HepG2 (cell line): ENCODE data around the gene YWHAB. TPM values are rescaled to one million over a fixed set of nuclear protein-coding genes. Genes with fewer than 3 reads are reported as not detected.

ENCODE experiments used
- DPF2 ChIP-seq: sonication (generic); formaldehyde crosslinking; IDR thresholded peaks from 2 replicates; pipeline ENCODE4 v1.4.0; 2020; ENCODE audit warnings: mild to moderate bottlenecking, low read depth, missing genetic modification reagents, borderline replicate concordance
- GMEB1 ChIP-seq: sonication (generic); formaldehyde crosslinking; IDR thresholded peaks from 2 replicates; pipeline ENCODE4 v1.5.1; 2020; ENCODE audit warnings: missing genetic modification reagents, mild to moderate bottlenecking, borderline replicate concordance
- HOXD1 ChIP-seq: sonication (generic); formaldehyde crosslinking; IDR thresholded peaks from 2 replicates; pipeline ENCODE4 v1.5.0; 2020; ENCODE audit warnings: missing genetic modification reagents
- KDM2A ChIP-seq: sonication (generic); formaldehyde crosslinking; IDR thresholded peaks from 2 replicates; pipeline ENCODE4 v1.4.0; 2020; ENCODE audit warnings: low read depth, missing genetic modification reagents, borderline replicate concordance
- MAX ChIP-seq: IDR thresholded peaks from 2 replicates; pipeline ENCODE4 v1.6.1; 2012; ENCODE audit warnings: inconsistent platforms
- SMYD3 ChIP-seq: sonication (generic); formaldehyde crosslinking; IDR thresholded peaks from 2 replicates; pipeline ENCODE4 v1.8.1; 2023; ENCODE audit warnings: mild to moderate bottlenecking, missing genetic modification reagents
- SP140L ChIP-seq: sonication (generic); formaldehyde crosslinking; IDR thresholded peaks from 2 replicates; pipeline ENCODE4 v1.4.0; 2020; ENCODE audit warnings: missing genetic modification reagents, borderline replicate concordance
- SP5 ChIP-seq: IDR thresholded peaks from 2 replicates; pipeline ENCODE4 v1.6.1; 2016; ENCODE audit warnings: low read depth, borderline replicate concordance
- ZBTB38 ChIP-seq: sonication (generic); formaldehyde crosslinking; IDR thresholded peaks from 2 replicates; pipeline ENCODE4 v1.5.1; 2020; ENCODE audit warnings: mild to moderate bottlenecking, missing genetic modification reagents
- ZNF142 ChIP-seq: sonication (generic); formaldehyde crosslinking; IDR thresholded peaks from 2 replicates; pipeline ENCODE4 v1.4.0; 2020; ENCODE audit warnings: missing genetic modification reagents
- ZNF432 ChIP-seq: sonication (generic); formaldehyde crosslinking; IDR thresholded peaks from 2 replicates; pipeline ENCODE4 v1.5.0; 2020; ENCODE audit warnings: missing genetic modification reagents, mild to moderate bottlenecking, borderline replicate concordance
- ZNF562 ChIP-seq: sonication (generic); formaldehyde crosslinking; IDR thresholded peaks from 2 replicates; pipeline ENCODE4 v1.8.0; 2022; ENCODE audit warnings: missing genetic modification reagents, borderline replicate concordance
- ZNF607 ChIP-seq: sonication (generic); formaldehyde crosslinking; IDR thresholded peaks from 2 replicates; pipeline ENCODE4 v1.5.1; 2020; ENCODE audit warnings: missing genetic modification reagents, mild to moderate bottlenecking, borderline replicate concordance
- ZNF678 ChIP-seq: sonication (generic); formaldehyde crosslinking; IDR thresholded peaks from 2 replicates; pipeline ENCODE4 v1.4.0; 2020; ENCODE audit warnings: mild to moderate bottlenecking, missing genetic modification reagents
- ZNF724P ChIP-seq: sonication (generic); formaldehyde crosslinking; IDR thresholded peaks from 2 replicates; pipeline ENCODE4 v1.8.0; 2022; ENCODE audit warnings: missing genetic modification reagents, borderline replicate concordance
- ZNF777 ChIP-seq: sonication (generic); formaldehyde crosslinking; IDR thresholded peaks from 2 replicates; pipeline ENCODE4 v1.4.0; 2020; ENCODE audit warnings: missing genetic modification reagents
- polyA plus RNA-seq, 8 experiments: library from polyadenylated mRNA; depleted of rRNA in 3 of 8; stranded (reverse) in 7 of 8; unstranded in 1 of 8; fragments of >200 nt; fragmentation: Illumina TruSeq in 4 of 8; extraction: Trizol in 4 of 8; gene quantifications; 2 replicates each; pipeline versions ENCODE4 v1.2.1 to v1.2.3, GENCODE V29; 2011 to 2016; ENCODE audit warnings: low read depth in 4 of 8, missing spikeins in 1 of 8, mixed read lengths in 1 of 8; ENCODE audit not compliant: insufficient read depth in 1 of 8
- total RNA-seq, 5 experiments: library from RNA; depleted of rRNA; stranded (reverse); fragments of >200 nt; fragmentation: Illumina TruSeq; extraction: Trizol; gene quantifications; 2 replicates each; pipeline ENCODE4 v1.2.3, GENCODE V29; 2016; ENCODE audit warnings: low read depth in 1 of 5
- TF ChIP-seq, protein P1 (sequence below): sonication (generic); formaldehyde crosslinking; IDR thresholded peaks from 2 replicates; pipeline ENCODE4 v1.9.0; 2021; ENCODE audit warnings: missing genetic modification reagents, mild to moderate bottlenecking, borderline replicate concordance
- TF ChIP-seq, protein P2 (sequence below): sonication (generic); formaldehyde crosslinking; IDR thresholded peaks from 2 replicates; pipeline ENCODE4 v1.5.0; 2020; ENCODE audit warnings: mild to moderate bottlenecking, missing genetic modification reagents, moderate library complexity

Gene YWHAB
- total and polyA plus RNA-seq, 2 of the 13 experiments (the other 11 are each of a cell fraction or from before 2014, with no cell fraction given), result 77.2 to 121 TPM

DNA sequence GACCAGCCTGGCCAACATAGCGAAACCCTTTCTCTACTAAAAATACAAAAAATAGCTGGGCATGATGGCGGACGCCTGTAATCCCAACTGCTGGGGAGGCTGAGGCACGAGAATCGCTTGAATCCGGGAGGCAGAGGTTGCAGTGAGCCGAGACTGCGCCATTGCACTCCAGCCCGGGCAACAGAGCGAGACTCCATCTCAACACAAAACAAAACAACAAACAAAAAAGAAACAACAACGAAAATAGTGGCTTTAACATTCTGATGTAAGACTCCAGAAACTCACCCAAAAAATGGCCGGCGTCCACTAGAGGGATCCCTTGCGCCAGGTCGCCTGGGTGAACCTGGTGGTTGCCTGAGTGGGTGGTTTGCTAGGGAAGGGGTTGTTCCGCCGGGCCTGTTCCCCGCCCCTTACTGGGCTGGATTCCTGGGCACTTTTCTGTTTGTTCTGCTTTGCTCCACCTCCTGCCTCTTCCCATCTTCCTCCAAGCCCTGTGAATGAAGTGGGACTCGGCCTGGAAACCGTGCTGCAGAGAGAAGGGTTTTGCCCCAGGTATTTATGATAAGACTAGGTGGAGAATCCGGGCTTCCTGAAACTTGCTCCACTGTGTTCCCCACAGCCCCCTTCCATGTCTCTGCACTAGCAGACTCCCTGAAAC lies 25.9 kb downstream of the YWHAB start (continued):
- TF ChIP-seq ZNF142 (CRISPR knock-in tag) (peak; percentile 79), MAX (no peak), ZNF678 (0 out of 2 replicates have a peak, but pooled peaks have one; percentile 59), DPF2 (peak; percentile 53; the same call in 1 of the 2 replicates), ZBTB38 (0 out of 2 replicates have a peak, but pooled peaks have one; percentile 27), ZNF777 (0 out of 2 replicates have a peak, but pooled peaks have one; percentile 28), ZNF432 (CRISPR knock-in tag) (no peak), SP5 (CRISPR knock-in tag) (peak; percentile 95), KDM2A (CRISPR knock-in tag) (peak; percentile 86), SMYD3 (CRISPR knock-in tag) (0 out of 2 replicates have a peak, but pooled peaks have one; percentile 47), ZNF724P (CRISPR knock-in tag) (no peak), ZNF607 (no peak; the same call in 1 of the 2 replicates), ZNF562 (no peak), GMEB1 (CRISPR knock-in tag) (peak; percentile 35; the same call in 1 of the 2 replicates), SP140L (CRISPR knock-in tag) (peak; percentile 70; the same call in 1 of the 2 replicates), HOXD1 (CRISPR knock-in tag) (no peak)
- TF ChIP-seq, protein P1, sequence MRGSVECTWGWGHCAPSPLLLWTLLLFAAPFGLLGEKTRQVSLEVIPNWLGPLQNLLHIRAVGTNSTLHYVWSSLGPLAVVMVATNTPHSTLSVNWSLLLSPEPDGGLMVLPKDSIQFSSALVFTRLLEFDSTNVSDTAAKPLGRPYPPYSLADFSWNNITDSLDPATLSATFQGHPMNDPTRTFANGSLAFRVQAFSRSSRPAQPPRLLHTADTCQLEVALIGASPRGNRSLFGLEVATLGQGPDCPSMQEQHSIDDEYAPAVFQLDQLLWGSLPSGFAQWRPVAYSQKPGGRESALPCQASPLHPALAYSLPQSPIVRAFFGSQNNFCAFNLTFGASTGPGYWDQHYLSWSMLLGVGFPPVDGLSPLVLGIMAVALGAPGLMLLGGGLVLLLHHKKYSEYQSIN (CRISPR knock-in tag), result no peak
- TF ChIP-seq, protein P2, sequence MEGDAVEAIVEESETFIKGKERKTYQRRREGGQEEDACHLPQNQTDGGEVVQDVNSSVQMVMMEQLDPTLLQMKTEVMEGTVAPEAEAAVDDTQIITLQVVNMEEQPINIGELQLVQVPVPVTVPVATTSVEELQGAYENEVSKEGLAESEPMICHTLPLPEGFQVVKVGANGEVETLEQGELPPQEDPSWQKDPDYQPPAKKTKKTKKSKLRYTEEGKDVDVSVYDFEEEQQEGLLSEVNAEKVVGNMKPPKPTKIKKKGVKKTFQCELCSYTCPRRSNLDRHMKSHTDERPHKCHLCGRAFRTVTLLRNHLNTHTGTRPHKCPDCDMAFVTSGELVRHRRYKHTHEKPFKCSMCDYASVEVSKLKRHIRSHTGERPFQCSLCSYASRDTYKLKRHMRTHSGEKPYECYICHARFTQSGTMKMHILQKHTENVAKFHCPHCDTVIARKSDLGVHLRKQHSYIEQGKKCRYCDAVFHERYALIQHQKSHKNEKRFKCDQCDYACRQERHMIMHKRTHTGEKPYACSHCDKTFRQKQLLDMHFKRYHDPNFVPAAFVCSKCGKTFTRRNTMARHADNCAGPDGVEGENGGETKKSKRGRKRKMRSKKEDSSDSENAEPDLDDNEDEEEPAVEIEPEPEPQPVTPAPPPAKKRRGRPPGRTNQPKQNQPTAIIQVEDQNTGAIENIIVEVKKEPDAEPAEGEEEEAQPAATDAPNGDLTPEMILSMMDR (CRISPR knock-in tag), result peak; percentile 95
